ENCODE data around the gene GLI3. TPM values are rescaled to one million over a fixed set of nuclear protein-coding genes. Genes with fewer than 3 reads are reported as not detected.
"Not testable (repeated sequence)": the region's sequence is repeated elsewhere in the genome, so short reads cannot be mapped to it uniquely, and the experiment has no call there.

Gene GLI3
- total RNA-seq, 1 experiment from 2014 or later, result not detected

DNA sequence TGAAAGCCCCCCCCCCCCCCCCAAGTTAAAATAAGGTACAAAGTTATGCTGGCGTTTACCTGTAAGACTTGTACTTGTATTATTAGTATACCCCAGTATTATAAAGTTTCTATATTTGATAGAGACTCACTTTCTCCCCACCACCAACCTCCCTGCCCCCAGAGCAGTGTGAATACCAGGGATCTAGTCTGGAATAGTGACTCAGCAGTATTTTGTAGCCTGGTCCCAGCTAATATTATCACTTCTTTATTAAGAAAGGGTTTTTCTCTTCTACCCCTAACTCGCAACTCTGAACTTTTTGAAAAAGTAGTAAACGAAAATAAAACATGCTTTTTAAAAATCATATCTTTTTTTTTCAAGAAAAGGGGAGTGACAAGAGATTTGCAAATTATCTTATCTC is 26.7 kb downstream of the GLI3 start:
- POLR2A ChIA-PET (ENCODE audit: unreplicated experiment), result no interaction called here
- CTCF ChIA-PET, result no interaction called here
- no peak overlapping the region for H3K4me2 ChIP-seq
- DNase-seq, result no peak
- H3K9me2 ChIP-seq (ENCODE audit: insufficient read depth), result no peaks in the 10 kb centered on the region
- H3K9me3 ChIP-seq (ENCODE audit: insufficient read depth, low read depth), result no peaks in the 10 kb centered on the region
- H3K36me3 ChIP-seq (ENCODE audit: low read depth), result no peaks in the 10 kb centered on the region
- H2AFZ ChIP-seq, result no peak overlapping the region
- intact Hi-C loops (cut with micrococcal nuclease; ENCODE audit: unreplicated experiment), result no loop called here
- BruUV-seq (replicated peaks), result no TSS peak
- TF ChIP-seq EZH2 (IDR thresholded peaks at IDR 0.05; ENCODE audit: low read depth), result no peak
- TF ChIP-seq, protein P1, sequence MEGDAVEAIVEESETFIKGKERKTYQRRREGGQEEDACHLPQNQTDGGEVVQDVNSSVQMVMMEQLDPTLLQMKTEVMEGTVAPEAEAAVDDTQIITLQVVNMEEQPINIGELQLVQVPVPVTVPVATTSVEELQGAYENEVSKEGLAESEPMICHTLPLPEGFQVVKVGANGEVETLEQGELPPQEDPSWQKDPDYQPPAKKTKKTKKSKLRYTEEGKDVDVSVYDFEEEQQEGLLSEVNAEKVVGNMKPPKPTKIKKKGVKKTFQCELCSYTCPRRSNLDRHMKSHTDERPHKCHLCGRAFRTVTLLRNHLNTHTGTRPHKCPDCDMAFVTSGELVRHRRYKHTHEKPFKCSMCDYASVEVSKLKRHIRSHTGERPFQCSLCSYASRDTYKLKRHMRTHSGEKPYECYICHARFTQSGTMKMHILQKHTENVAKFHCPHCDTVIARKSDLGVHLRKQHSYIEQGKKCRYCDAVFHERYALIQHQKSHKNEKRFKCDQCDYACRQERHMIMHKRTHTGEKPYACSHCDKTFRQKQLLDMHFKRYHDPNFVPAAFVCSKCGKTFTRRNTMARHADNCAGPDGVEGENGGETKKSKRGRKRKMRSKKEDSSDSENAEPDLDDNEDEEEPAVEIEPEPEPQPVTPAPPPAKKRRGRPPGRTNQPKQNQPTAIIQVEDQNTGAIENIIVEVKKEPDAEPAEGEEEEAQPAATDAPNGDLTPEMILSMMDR (conservative IDR thresholded peaks at IDR 0.05), result no peak
- H3K4me3 ChIP-seq, result no peak overlapping the region
- no peaks in the 10 kb centered on the region for H3K4me1 ChIP-seq (replicated peaks; ENCODE audit: insufficient read depth)
- peaks cover 53% of the 10 kb centered on the region for H3K27me3 ChIP-seq (ENCODE audit: insufficient read depth, low read depth)
- no peaks in the 10 kb centered on the region for H4K20me1 ChIP-seq (ENCODE audit: insufficient read depth)
- H3F3A ChIP-seq (ENCODE audit: insufficient read depth, low read depth), result no peaks in the 10 kb centered on the region
- no peak overlapping the region for H3K27ac ChIP-seq
- no peaks in the 10 kb centered on the region for H3K79me2 ChIP-seq (ENCODE audit: low read depth)

DNA sequence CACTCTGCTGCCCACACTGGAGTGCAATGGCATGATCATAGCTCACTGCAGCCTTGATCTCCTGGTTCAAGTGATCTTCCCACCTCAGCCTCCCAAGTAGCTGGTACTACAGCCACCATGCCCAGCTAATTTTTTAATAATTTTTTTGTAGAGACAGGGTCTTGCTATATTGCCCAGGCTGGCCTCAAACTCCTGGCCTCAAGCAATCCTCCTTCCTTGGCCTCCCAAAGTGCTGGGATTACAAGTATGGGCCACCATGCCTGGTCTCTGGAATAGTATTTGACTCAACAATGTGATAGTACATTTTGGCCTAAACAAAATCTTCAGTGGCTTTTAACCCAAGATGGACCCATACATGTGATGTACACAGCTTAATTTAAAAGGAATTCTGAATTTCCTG is 27.9 kb downstream of the GLI3 start:
- H3K4me3 ChIP-seq; CTCF ChIA-PET; H3K79me2 ChIP-seq (ENCODE audit: low read depth); DNase-seq; POLR2A ChIA-PET (ENCODE audit: unreplicated experiment); H2AFZ ChIP-seq; H3K36me3 ChIP-seq (ENCODE audit: low read depth); H3F3A ChIP-seq (ENCODE audit: insufficient read depth, low read depth); H3K27ac ChIP-seq; intact Hi-C loops (cut with micrococcal nuclease; ENCODE audit: unreplicated experiment); BruUV-seq (replicated peaks); H3K9me3 ChIP-seq (ENCODE audit: insufficient read depth, low read depth); H3K4me1 ChIP-seq (replicated peaks; ENCODE audit: insufficient read depth); H3K4me2 ChIP-seq; H4K20me1 ChIP-seq (ENCODE audit: insufficient read depth); H3K9me2 ChIP-seq (ENCODE audit: insufficient read depth): not testable (repeated sequence)
- peaks cover 51% of the 10 kb centered on the region for H3K27me3 ChIP-seq (ENCODE audit: insufficient read depth, low read depth)

DNA sequence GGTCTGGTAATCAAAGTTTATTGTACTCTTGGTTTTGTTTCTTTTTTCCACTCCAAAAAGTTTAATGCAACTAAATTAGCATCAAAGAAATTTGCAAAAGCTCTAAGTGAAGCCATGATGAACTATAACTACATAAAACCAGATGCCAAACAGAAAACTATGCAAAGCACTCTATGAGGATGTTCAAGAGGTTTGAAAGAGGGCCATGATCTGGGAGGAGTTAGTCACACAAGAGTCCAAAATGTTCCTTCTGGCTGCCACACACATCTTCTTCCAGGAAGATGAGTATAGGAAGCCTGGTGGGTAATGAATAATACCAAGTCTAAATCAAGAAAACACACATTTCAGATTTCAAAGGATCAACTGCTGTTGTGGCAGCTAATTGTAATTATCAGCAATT is 28.4 kb downstream of the GLI3 start:
- Histone ChIP-seq H3K36me3 (ENCODE audit: low read depth) (no peaks in the 10 kb centered on the region), H3K4me3 (no peak overlapping the region), H3K9me3 (ENCODE audit: insufficient read depth, low read depth) (no peaks in the 10 kb centered on the region), H3F3A (ENCODE audit: insufficient read depth, low read depth) (no peaks in the 10 kb centered on the region), H3K27me3 (ENCODE audit: insufficient read depth, low read depth) (peaks cover 48% of the 10 kb centered on the region), H3K79me2 (ENCODE audit: low read depth) (no peaks in the 10 kb centered on the region), H3K27ac (no peak overlapping the region), H4K20me1 (ENCODE audit: insufficient read depth) (no peaks in the 10 kb centered on the region), H3K9me2 (ENCODE audit: insufficient read depth) (no peaks in the 10 kb centered on the region), H3K4me2 (no peak overlapping the region), H3K4me1 (replicated peaks; ENCODE audit: insufficient read depth) (no peaks in the 10 kb centered on the region), H2AFZ (no peak overlapping the region)
- DNase-seq, result no peak
- ChIA-PET POLR2A (ENCODE audit: unreplicated experiment) (no interaction called here), CTCF (no interaction called here)
- BruUV-seq (replicated peaks), result no TSS peak
- no peak for TF ChIP-seq EZH2 (IDR thresholded peaks at IDR 0.05; ENCODE audit: low read depth)
- TF ChIP-seq, protein P1 (conservative IDR thresholded peaks at IDR 0.05), result no peak
- intact Hi-C loops (cut with micrococcal nuclease; ENCODE audit: unreplicated experiment), result no loop called here

DNA sequence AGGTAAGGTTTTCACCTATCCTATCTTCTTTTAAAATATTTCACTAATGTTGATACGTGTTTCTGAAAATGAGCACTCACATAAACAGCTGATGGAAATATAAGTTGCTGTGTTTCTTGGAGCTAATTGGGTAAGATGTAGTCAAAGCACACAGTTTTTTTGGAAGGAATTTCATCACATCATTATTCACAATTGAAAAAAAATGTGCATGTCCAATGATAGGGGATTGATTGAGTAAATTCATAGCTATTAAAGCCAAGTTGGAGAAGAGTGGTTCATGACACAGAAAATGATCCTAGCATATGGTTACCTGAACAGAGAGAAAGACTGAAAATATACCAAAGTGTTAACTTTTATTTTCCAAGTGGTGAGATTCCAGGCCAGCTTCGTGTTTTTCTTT is 29.6 kb downstream of the GLI3 start:
- Histone ChIP-seq H3K4me1 (replicated peaks; ENCODE audit: insufficient read depth) (no peaks in the 10 kb centered on the region), H3K9me2 (ENCODE audit: insufficient read depth) (no peaks in the 10 kb centered on the region), H3K4me3 (no peak overlapping the region), H3K27me3 (ENCODE audit: insufficient read depth, low read depth) (peaks cover 36% of the 10 kb centered on the region), H2AFZ (no peak overlapping the region), H3K36me3 (ENCODE audit: low read depth) (no peaks in the 10 kb centered on the region), H3K79me2 (ENCODE audit: low read depth) (no peaks in the 10 kb centered on the region), H3K9me3 (ENCODE audit: insufficient read depth, low read depth) (no peaks in the 10 kb centered on the region), H3F3A (ENCODE audit: insufficient read depth, low read depth) (no peaks in the 10 kb centered on the region), H3K27ac (no peak overlapping the region), H3K4me2 (no peak overlapping the region), H4K20me1 (ENCODE audit: insufficient read depth) (no peaks in the 10 kb centered on the region)
- DNase-seq, result no peak
- intact Hi-C loops (cut with micrococcal nuclease; ENCODE audit: unreplicated experiment), result no loop called here
- ChIA-PET CTCF (no interaction called here), POLR2A (ENCODE audit: unreplicated experiment) (no interaction called here)
- TF ChIP-seq, protein P1 (conservative IDR thresholded peaks at IDR 0.05), result no peak
- TF ChIP-seq EZH2 (IDR thresholded peaks at IDR 0.05; ENCODE audit: low read depth), result no peak
- BruUV-seq (replicated peaks), result no TSS peak
